Endothelial cell of umbilical vein (primary cell): ENCODE results near the gene RP9. TPM values are rescaled to one million over a fixed set of nuclear protein-coding genes. Genes with fewer than 3 reads are reported as not detected.
A peak's percentile ranks its signal among the peaks of the same experiment; 100 is the strongest.

Experiments used
- BruUV-seq: library from RNA; stranded (reverse); fragments of 400-500 nt; replicated peaks from 2 replicates; lab custom pipeline; 2021; lab: Mats Ljungman, UMichigan
- CTCF ChIA-PET: fragments of 300-600, 350-600 bp; sonication (Branson Sonifier 250); formaldehyde crosslinking; loops from one replicate; lab custom pipeline; 2021; ENCODE audit warnings: antibody characterized with exemption, inconsistent platforms; lab: Charles Lee
- POLR2A ChIA-PET: fragments of 300-600, 350-600 bp; sonication (Branson Sonifier 250); formaldehyde crosslinking; loops from one replicate; lab custom pipeline; 2021; ENCODE audit warnings: antibody characterized with exemption, inconsistent platforms; lab: Charles Lee
- DNase-seq: peaks from one replicate; pipeline ENCODE4 v3.0.0-alpha.2; 2011; ENCODE audit warnings: low read depth, low spot score
- FAIRE-seq: peaks from 2 replicates; lab custom pipeline; 2011; peaks lifted over from hg19 to GRCh38; lab: Jason Lieb, UNC
- H2AFZ ChIP-seq: 2 replicates; pipeline ENCODE4 v1.6.0; 2012; ENCODE audit warnings: low read depth, low read length, control low read depth, inconsistent platforms
- H3K27ac ChIP-seq: 2 replicates; pipeline ENCODE4 v1.5.1; 2011; ENCODE audit warnings: low read depth, mild to moderate bottlenecking, control low read depth, low read length, moderate library complexity; ENCODE audit not compliant: insufficient read depth
- H3K27me3 ChIP-seq, 2 experiments: 2 replicates each; pipeline versions ENCODE4 v1.6.0 to v1.6.1; 2011; ENCODE audit warnings: low read length in 2 of 2, mixed read lengths in 1 of 2; ENCODE audit not compliant: control insufficient read depth in 2 of 2, insufficient read depth in 2 of 2
- H3K36me3 ChIP-seq, 2 experiments: 2 replicates in 1 of 2; 3 replicates in 1 of 2; pipeline ENCODE4 v1.5.1; 2011; ENCODE audit warnings: low read length in 2 of 2, mild to moderate bottlenecking in 1 of 2, moderate library complexity in 1 of 2; ENCODE audit not compliant: control insufficient read depth in 2 of 2, insufficient read depth in 2 of 2; ENCODE audit errors: extremely low read depth in 1 of 2
- H3K4me1 ChIP-seq: 3 replicates; pipeline ENCODE4 v1.5.1; 2011; ENCODE audit warnings: mild to moderate bottlenecking, low read length; ENCODE audit not compliant: control insufficient read depth, insufficient read depth; ENCODE audit errors: extremely low read depth
- H3K4me2 ChIP-seq: 2 replicates; pipeline ENCODE4 v1.6.1; 2011; ENCODE audit warnings: low read length, control low read depth, mixed read lengths; ENCODE audit not compliant: insufficient read depth
- H3K4me3 ChIP-seq, 3 experiments: fragments of 200-600 bp in 1 of 3; sonication (generic), shearing (Covaris generic) in 1 of 3; replicated peaks in 1 of 3; 2 replicates each; pipeline ENCODE4 v1.5.1; 2011 to 2016; ENCODE audit warnings: control low read depth in 3 of 3, low read length in 3 of 3, mild to moderate bottlenecking in 2 of 3, inconsistent platforms in 1 of 3, low read depth in 1 of 3, moderate library complexity in 1 of 3; ENCODE audit not compliant: insufficient read depth in 1 of 3
- H3K79me2 ChIP-seq: 2 replicates; pipeline ENCODE4 v1.6.0; 2012; ENCODE audit warnings: low read length, inconsistent platforms; ENCODE audit not compliant: control insufficient read depth, insufficient read depth
- H3K9ac ChIP-seq: replicated peaks from 2 replicates; pipeline ENCODE3; 2011; ENCODE audit warnings: low read length, control low read depth; ENCODE audit not compliant: insufficient read depth; ENCODE audit errors: extremely low read depth
- H3K9me1 ChIP-seq: replicated peaks from 3 replicates; pipeline ENCODE4 v1.6.0; 2011; ENCODE audit warnings: mild to moderate bottlenecking, low read length; ENCODE audit not compliant: control insufficient read depth, insufficient read depth; ENCODE audit errors: extremely low read depth
- H3K9me3 ChIP-seq: replicated peaks from 2 replicates; pipeline ENCODE4 v1.5.1; 2012; ENCODE audit warnings: low read length, inconsistent platforms; ENCODE audit not compliant: control insufficient read depth, insufficient read depth
- H4K20me1 ChIP-seq: replicated peaks from 2 replicates; pipeline ENCODE3; 2011; ENCODE audit warnings: mild to moderate bottlenecking, low read length; ENCODE audit not compliant: control insufficient read depth, insufficient read depth; ENCODE audit errors: extremely low read depth
- CTCF ChIP-seq, 2 donors: IDR thresholded peaks; 1 replicate in 1 of 2; 2 replicates in 1 of 2; pipeline ENCODE4 v1.5.1; 2011; ENCODE audit warnings: low read length in 2 of 2, mild to moderate bottlenecking in 2 of 2, moderate library complexity in 2 of 2, control low read depth in 1 of 2, inconsistent platforms in 1 of 2, low read depth in 1 of 2; ENCODE audit not compliant: insufficient read depth in 1 of 2; ENCODE audit errors: extremely low read depth in 1 of 2
- EZH2 ChIP-seq: IDR thresholded peaks from 2 replicates; pipeline ENCODE4 v1.6.1; 2012; ENCODE audit warnings: borderline replicate concordance, low read depth, mild to moderate bottlenecking, moderate library complexity, low read length, inconsistent platforms; ENCODE audit not compliant: severe bottlenecking
- FOS ChIP-seq: IDR thresholded peaks from 2 replicates; pipeline ENCODE4 v1.6.1; 2011; ENCODE audit warnings: mild to moderate bottlenecking, low read length, moderate library complexity, borderline replicate concordance; ENCODE audit not compliant: insufficient read depth
- GATA2 ChIP-seq: IDR thresholded peaks from 2 replicates; pipeline ENCODE4 v1.7.0; 2011; ENCODE audit warnings: low read depth, mild to moderate bottlenecking, moderate library complexity, mixed read lengths, low read length; ENCODE audit not compliant: insufficient read length, insufficient read depth
- JUN ChIP-seq: IDR thresholded peaks from 2 replicates; pipeline ENCODE4 v1.6.1; 2011; ENCODE audit warnings: borderline replicate concordance, low read depth; ENCODE audit not compliant: insufficient read length, insufficient read depth
- MAX ChIP-seq: IDR thresholded peaks from 2 replicates; pipeline ENCODE4 v1.6.1; 2011; ENCODE audit not compliant: insufficient read depth, insufficient read length
- MYC ChIP-seq: IDR thresholded peaks from one replicate; pipeline ENCODE4 v1.6.1; 2011; ENCODE audit warnings: mild to moderate bottlenecking, low read depth, low read length
- POLR2A ChIP-seq: IDR thresholded peaks from 2 replicates; pipeline ENCODE4 v1.6.1; 2012; ENCODE audit warnings: low read depth, mild to moderate bottlenecking, control low read depth, low read length
- POLR2AphosphoS5 ChIP-seq: IDR thresholded peaks from 2 replicates; pipeline ENCODE4 v1.6.1; 2012; ENCODE audit warnings: low read depth, mild to moderate bottlenecking, control low read depth, low read length, moderate library complexity; ENCODE audit not compliant: insufficient read depth
- dilution Hi-C: fragments of 300-500 bp; cut with MboI; formaldehyde crosslinking; loops from one replicate; pipeline ENCODE4 v1.15.0; 2019; ENCODE audit warnings: low sequenced_read_pairs; ENCODE audit not compliant: extremely low pct_ligation_motif_present
- intact Hi-C: fragments of 100-400 bp; cut with micrococcal nuclease; formaldehyde crosslinking; loops from one replicate; pipeline ENCODE4 v1.10.0; 2022
- polyA plus RNA-seq, 4 experiments: library from polyadenylated mRNA; depleted of rRNA in 3 of 4; stranded (reverse) in 3 of 4; unstranded in 1 of 4; fragments of >200 nt; gene quantifications; 2 replicates each; pipeline versions ENCODE4 v1.2.1 to v1.2.3, GENCODE V29; 2011 to 2012; ENCODE audit warnings: missing spikeins in 1 of 4
- total RNA-seq: library from RNA; stranded (reverse); gene quantifications from 2 replicates; pipeline ENCODE4 v1.2.3, GENCODE V29; 2021

The RP9 gene
- total and polyA plus RNA-seq, 2 donors (not counting 3 experiments of a cell fraction or from before 2014, with no cell fraction given), result 16.0 to 18.5 TPM

GRCh38 chr7:33050535-33051318 lies 58.5 kb downstream of the RP9 start:
- no peak overlapping the region for H3K4me2 ChIP-seq
- intact Hi-C loops, result loop anchor here (1.0 to 5.0 kb wide), 6 partner anchors 87 to 286 kb away; partner anchors contain the start of gene FKBP9
- H3K27ac ChIP-seq, result no peak overlapping the region
- no peak overlapping the region for H2AFZ ChIP-seq
- H3K9me3 ChIP-seq, result no peaks in the 10 kb centered on the region
- peaks cover 91% of the 10 kb centered on the region for H3K79me2 ChIP-seq
- ChIA-PET CTCF (interaction anchor here (1.7 to 2.8 kb wide), 4 partner anchors 11 to 250 kb away, joined by 8 to 11 read pairs (median 10); no protein-coding TSS in a partner anchor), POLR2A (no interaction called here)
- H3K27me3 ChIP-seq, result no peaks in the 10 kb centered on the region
- TF ChIP-seq CTCF (IDR thresholded peaks at IDR 0.05; ENCODE audit: extremely low read depth in 1 of 2, insufficient read depth in 1 of 2, low read depth in 1 of 2, low read length in 2 of 2) (peak; percentile 41 to 52), GATA2 (no peak)
- no peaks in the 10 kb centered on the region for H3K9me1 ChIP-seq
- peaks cover 11% of the 10 kb centered on the region for H3K4me1 ChIP-seq
- BruUV-seq, result no TSS peak
- dilution Hi-C loops, result no loop called here
- DNase-seq (peak; percentile 84), FAIRE-seq (no peak)
- peaks cover 5% of the 10 kb centered on the region for H4K20me1 ChIP-seq
- H3K4me3 ChIP-seq, result no peak overlapping the region
- no peak overlapping the region for H3K9ac ChIP-seq
- H3K36me3 ChIP-seq, result no peaks in the 10 kb centered on the region

- ChIA-PET POLR2A (no interaction called here), CTCF (interaction anchor here (1.5 to 2.8 kb wide), 7 partner anchors 9 to 248 kb away, joined by 3 to 12 read pairs (median 10); no protein-coding TSS in a partner anchor)
- no peaks in the 10 kb centered on the region for H3K9me1 ChIP-seq
- BruUV-seq, result no TSS peak
- H3K9me3 ChIP-seq, result no peaks in the 10 kb centered on the region
- dilution Hi-C loops, result no loop called here
- no peak overlapping the region for H3K9ac ChIP-seq
- no peaks in the 10 kb centered on the region for H3K36me3 ChIP-seq
- peaks cover 88% of the 10 kb centered on the region for H3K79me2 ChIP-seq
- H3K27ac ChIP-seq, result no peak overlapping the region
- no peaks in the 10 kb centered on the region for H3K27me3 ChIP-seq
- intact Hi-C loops, result no loop called here
- no peak for DNase-seq
- TF ChIP-seq GATA2, result no peak
- no peak for TF ChIP-seq CTCF (IDR thresholded peaks at IDR 0.05; ENCODE audit: extremely low read depth in 1 of 2, insufficient read depth in 1 of 2, low read depth in 1 of 2, low read length in 2 of 2)
- no peak for TF ChIP-seq EZH2
- TF ChIP-seq POLR2AphosphoS5, result no peak
- no peak for TF ChIP-seq FOS
- no peak for TF ChIP-seq POLR2A
- no peak for TF ChIP-seq JUN
- no peak for TF ChIP-seq MYC
- TF ChIP-seq MAX, result no peak
- H4K20me1 ChIP-seq, result peaks cover 5% of the 10 kb centered on the region
- no peak overlapping the region for H2AFZ ChIP-seq
- peaks cover 1% of the 10 kb centered on the region for H3K4me1 ChIP-seq
- no peak for FAIRE-seq
- no peak overlapping the region for H3K4me2 ChIP-seq
- H3K4me3 ChIP-seq, result no peak overlapping the region
Measured at GRCh38 chr7:33048704-33049103, 60.5 kb downstream of the RP9 start.
